ENCODE measurements around the gene ARHGAP45. TPM values are rescaled to one million over a fixed set of nuclear protein-coding genes. Genes with fewer than 3 reads are reported as not detected.

Gene ARHGAP45
- total and polyA plus RNA-seq, 2 of the 8 experiments (the other 6 are each of a cell fraction or from before 2014, with no cell fraction given), result 31.4 to 41.8 TPM

DNA sequence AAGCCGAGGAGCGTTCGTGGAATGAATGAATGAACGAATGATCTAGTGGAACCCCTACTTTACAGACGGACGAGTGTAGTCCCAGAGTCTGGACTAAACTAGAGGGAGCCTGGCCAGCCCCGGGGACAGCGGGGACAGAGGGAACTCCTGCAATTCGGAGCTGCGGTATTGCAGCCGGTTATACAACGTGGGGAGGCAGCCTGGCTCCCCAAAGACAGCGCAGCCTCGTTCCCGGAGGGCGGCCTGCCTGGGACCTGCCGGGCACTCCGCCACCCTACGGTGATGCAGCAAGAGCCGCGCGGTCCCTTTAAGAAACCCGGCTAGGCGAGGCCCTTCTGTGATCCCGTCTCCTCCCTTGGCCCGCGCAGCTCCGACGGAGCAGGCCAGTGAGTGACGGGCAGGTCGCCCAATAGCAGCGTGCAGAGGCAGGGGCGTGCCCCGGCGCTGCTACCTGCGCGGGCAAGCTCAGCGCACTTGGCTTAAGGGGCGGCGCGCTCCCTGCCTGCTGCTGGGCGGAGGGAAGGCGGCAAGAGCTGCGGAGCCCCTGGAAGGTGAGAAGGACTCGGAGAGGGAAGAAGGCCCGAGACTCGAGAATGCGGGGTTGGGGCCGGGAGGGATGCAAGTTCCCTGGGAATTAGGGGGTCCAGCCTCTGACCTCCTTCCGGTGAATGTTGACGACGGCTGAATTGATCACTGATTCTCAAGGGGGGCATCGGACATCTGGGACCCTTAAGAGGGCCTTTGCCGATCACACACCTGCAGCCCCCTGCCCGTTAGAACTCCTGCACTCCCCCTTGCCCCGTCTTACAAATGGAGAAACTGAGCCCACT lies 27.1 kb upstream of the ARHGAP45 start, which contains the start of gene ABCA7:
TSS of gene ABCA7 (plus strand) at position 462 of the 830 bp plus-strand sequence. CDS start 1,255 bp downstream, outside the sequence.
- H3K4me3 ChIP-seq (ENCODE audit: extremely low read depth in 1 of 4, insufficient read depth in 2 of 4, low read depth in 3 of 4, low read length in 4 of 4), result peak within 1 kb of the TSS; percentile 53 to 76 (median 64)
- FAIRE-seq, result no peak
- 6% methylated on average over 56 of the region's 56 CpGs; no CpG with 5 or more reads in 1 of the 2 experiments for WGBS, 2 experiments (ENCODE audit: extremely low coverage in 1 of 2, insufficient coverage in 1 of 2, insufficient read length in 1 of 2, insufficient replicate concordance in 2 of 2, low coverage in 1 of 2, low lambda C conversion rate in 2 of 2, missing lambda C conversion rate in 1 of 2)
- no peak within 1 kb of the TSS for H4K5ac ChIP-seq (ENCODE audit: insufficient read length, low read depth, low read length)
- H2BK15ac ChIP-seq (ENCODE audit: low read length), result no peak within 1 kb of the TSS
- no peaks in the 10 kb centered on the region for H3K79me1 ChIP-seq (ENCODE audit: low read depth, low read length)
- H3K27me3 ChIP-seq (replicated peaks in 1 of 4; ENCODE audit: control insufficient read depth in 3 of 4, extremely low read depth in 1 of 4, insufficient read depth in 3 of 4, low read length in 3 of 4), result no peaks in the 10 kb centered on the region
- no peak within 1 kb of the TSS for H3K14ac ChIP-seq (ENCODE audit: insufficient read length)
- peaks cover 0 to 12% of the 10 kb centered on the region in 2 experiments for H4K20me1 ChIP-seq (replicated peaks in 1 of 2; ENCODE audit: control insufficient read depth in 1 of 2, insufficient read depth in 2 of 2, low read length in 2 of 2)
- no peak within 1 kb of the TSS for H2AFZ ChIP-seq (ENCODE audit: low read length)
- CTCF ChIA-PET (ENCODE audit: partially characterized antibody), result interaction anchor here (0.8 to 4.8 kb wide), 10 partner anchors 10 to 222 kb away, joined by 3 to 27 read pairs (median 4); partner anchors contain the start of gene ARHGAP45
- H2BK20ac ChIP-seq (ENCODE audit: low read length), result no peak within 1 kb of the TSS
- no peak within 1 kb of the TSS for H4K91ac ChIP-seq (replicated peaks; ENCODE audit: insufficient read length, low read length)
- peak within 1 kb of the TSS; percentile 86 to 90 for H3K4me2 ChIP-seq (ENCODE audit: insufficient read depth in 1 of 2, low read depth in 2 of 2, low read length in 2 of 2)
- H3K9me3 ChIP-seq (ENCODE audit: insufficient read depth in 2 of 2, low read depth in 1 of 2, low read length in 1 of 2), result no peaks in the 10 kb centered on the region
- 0 out of 2 replicates have a peak within 1 kb of the TSS, but pooled peaks have one; percentile 9 for H3K27ac ChIP-seq (ENCODE audit: low read depth, low read length)
- no peak within 1 kb of the TSS for H2BK120ac ChIP-seq (replicated peaks; ENCODE audit: low read depth, low read length)
- H3K56ac ChIP-seq (replicated peaks; ENCODE audit: insufficient read length, low read depth, low read length), result no peak within 1 kb of the TSS
- POLR2A ChIA-PET (ENCODE audit: partially characterized antibody), result interaction anchor here (0.8 to 16.4 kb wide), 23 partner anchors 8 to 401 kb away, joined by 3 to 509 read pairs (median 6); partner anchors contain the start of genes ARHGAP45, CIRBP, CNN2 and GPX4
- no peaks in the 10 kb centered on the region for H3K79me2 ChIP-seq (ENCODE audit: control insufficient read depth in 1 of 2, insufficient read depth in 2 of 2, low read length in 2 of 2)
- H2BK12ac ChIP-seq (ENCODE audit: low read depth, low read length), result no peak within 1 kb of the TSS
- H3K4ac ChIP-seq (replicated peaks; ENCODE audit: insufficient read length, low read depth, low read length), result no peak within 1 kb of the TSS
- H2BK5ac ChIP-seq (ENCODE audit: low read depth, low read length), result peak within 1 kb of the TSS; percentile 60; the same call in 1 of the 2 replicates
- H3K18ac ChIP-seq (ENCODE audit: extremely low read depth, low read length), result 0 out of 2 replicates have a peak within 1 kb of the TSS, but pooled peaks have one; percentile 5
- DNase-seq (ENCODE audit: low read depth in 1 of 2, low spot score in 2 of 2), result peak; percentile 98 to 100
- no peak within 1 kb of the TSS for H3K23ac ChIP-seq (ENCODE audit: insufficient read length)
- no peak within 1 kb of the TSS for H2AK5ac ChIP-seq (ENCODE audit: low read depth, low read length)
- peaks cover 0 to 10% (median 9%) of the 10 kb centered on the region in 4 experiments; a peak in 6 of 7 replicates for H3K4me1 ChIP-seq (replicated peaks in 1 of 4; ENCODE audit: control insufficient read depth in 3 of 4, insufficient read depth in 4 of 4, low read length in 3 of 4)
- peaks cover 11 to 22% (median 17%) of the 10 kb centered on the region in 4 experiments for H3K36me3 ChIP-seq (ENCODE audit: control insufficient read depth in 2 of 4, insufficient read depth in 4 of 4, low read length in 3 of 4)
- peaks cover 10% of the 10 kb centered on the region for H3K23me2 ChIP-seq (ENCODE audit: low read depth, low read length)
- H3K9ac ChIP-seq (replicated peaks in 1 of 4; ENCODE audit: extremely low read depth in 1 of 4, low read depth in 3 of 4, low read length in 3 of 4), result peak within 1 kb of the TSS in 3 of 4 experiments; percentile 24 to 48 (median 31); a peak in 4 of 7 replicates
- H4K8ac ChIP-seq (ENCODE audit: extremely low read depth, insufficient read depth, low read length), result no peak within 1 kb of the TSS
- TF ChIP-seq JUND (IDR thresholded peaks at IDR 0.05; ENCODE audit: low read length) (no peak), RBBP5 (IDR thresholded peaks at IDR 0.05; ENCODE audit: borderline replicate concordance, low read depth, low read length) (0 out of 2 replicates have a peak, but pooled peaks have one; percentile 22), POU5F1 (IDR thresholded peaks at IDR 0.05; ENCODE audit: low read depth, low read length) (no peak), SP4 (IDR thresholded peaks at IDR 0.05; ENCODE audit: low read length) (peak; percentile 85; the same call in 1 of the 2 replicates), EP300 (IDR thresholded peaks at IDR 0.05; ENCODE audit: borderline replicate concordance in 1 of 2, low read depth in 2 of 2, low read length in 2 of 2) (no peak), SIN3A (conservative IDR thresholded peaks at IDR 0.05 in 1 of 2, IDR thresholded peaks at IDR 0.05 in 1 of 2; ENCODE audit: low read depth in 1 of 2, low read length in 2 of 2) (peak; percentile 22 to 70; a peak in 2 of 4 replicates), POLR2AphosphoS5 (IDR thresholded peaks at IDR 0.05; ENCODE audit: low read depth, low read length) (peak; percentile 93), PHF8 (conservative IDR thresholded peaks at IDR 0.05; ENCODE audit: low read depth, low read length) (no peak), TBP (IDR thresholded peaks at IDR 0.05; ENCODE audit: low read depth, low read length) (peak; percentile 61), SP1 (IDR thresholded peaks at IDR 0.05; ENCODE audit: low read depth, low read length) (peak; percentile 95), MAX (IDR thresholded peaks at IDR 0.05) (peak; percentile 69)
